ENCODE data around the gene ANKS6.

ANKS6 gene

DNA sequence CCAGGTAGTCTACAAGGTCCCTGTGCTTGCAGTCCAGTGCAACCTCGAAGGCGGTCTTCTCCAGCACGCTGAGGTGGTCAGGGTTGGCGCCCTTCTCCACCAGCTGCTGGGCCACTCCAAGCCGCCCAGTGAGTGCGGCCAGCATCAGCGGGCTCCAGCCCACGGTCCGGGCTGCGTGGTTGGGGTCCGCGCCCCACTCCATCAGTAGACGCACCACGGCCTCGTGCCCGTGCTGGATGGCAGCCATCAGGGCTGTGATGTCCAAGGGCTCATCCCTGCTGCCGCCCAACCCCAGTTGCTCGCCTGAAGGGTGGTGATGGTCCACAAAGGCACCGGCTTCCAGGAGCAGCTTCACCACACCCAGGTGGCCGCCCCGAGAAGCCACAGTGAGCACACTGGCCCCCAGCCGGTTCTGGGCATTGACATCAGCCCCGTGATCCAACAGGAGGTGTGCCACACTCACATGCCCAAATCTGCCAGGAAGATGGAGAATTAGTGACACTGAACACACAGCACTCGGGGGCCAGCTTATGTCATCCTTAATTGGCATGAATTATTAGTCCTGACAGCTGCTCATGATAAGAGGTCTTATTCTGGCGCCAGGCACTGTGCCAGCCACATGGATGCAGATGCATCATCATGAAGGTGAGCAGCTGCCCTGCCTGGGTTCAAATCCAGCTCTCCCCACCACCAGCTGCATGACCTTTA is 6.1 kb downstream of the ANKS6 start:
- DNase-seq: no peak

DNA sequence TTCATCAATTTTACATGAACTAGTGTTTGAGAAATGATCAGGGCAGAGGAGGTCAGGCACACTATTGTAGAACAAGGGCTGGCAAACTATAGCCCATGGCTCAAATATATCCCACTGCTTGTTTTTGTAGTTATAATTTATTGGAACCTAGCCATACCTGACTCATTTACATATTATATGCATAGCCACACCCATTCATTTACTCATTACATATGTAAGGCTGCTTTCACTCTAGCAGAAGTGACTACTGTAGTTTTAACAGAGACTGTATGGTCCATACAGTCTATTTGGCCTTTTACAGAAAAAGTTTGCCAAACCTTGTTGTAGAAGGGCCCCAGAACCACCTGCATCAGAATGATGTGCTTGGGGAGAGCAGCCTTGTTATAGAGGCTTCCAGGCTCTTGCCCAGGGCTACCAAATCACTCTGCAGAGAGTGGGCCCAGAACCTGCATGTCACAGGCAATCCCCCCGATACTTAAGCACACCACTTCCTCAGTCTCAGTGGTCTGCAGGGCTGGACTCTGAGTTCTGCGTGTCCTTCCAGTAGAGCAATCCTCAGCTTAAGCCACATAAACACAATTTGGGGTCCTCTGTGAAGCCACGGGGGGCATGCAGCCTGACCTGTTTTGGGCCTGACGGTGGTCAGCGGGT is 6.7 kb downstream of the ANKS6 start:
- DNase-seq: no peak

DNA sequence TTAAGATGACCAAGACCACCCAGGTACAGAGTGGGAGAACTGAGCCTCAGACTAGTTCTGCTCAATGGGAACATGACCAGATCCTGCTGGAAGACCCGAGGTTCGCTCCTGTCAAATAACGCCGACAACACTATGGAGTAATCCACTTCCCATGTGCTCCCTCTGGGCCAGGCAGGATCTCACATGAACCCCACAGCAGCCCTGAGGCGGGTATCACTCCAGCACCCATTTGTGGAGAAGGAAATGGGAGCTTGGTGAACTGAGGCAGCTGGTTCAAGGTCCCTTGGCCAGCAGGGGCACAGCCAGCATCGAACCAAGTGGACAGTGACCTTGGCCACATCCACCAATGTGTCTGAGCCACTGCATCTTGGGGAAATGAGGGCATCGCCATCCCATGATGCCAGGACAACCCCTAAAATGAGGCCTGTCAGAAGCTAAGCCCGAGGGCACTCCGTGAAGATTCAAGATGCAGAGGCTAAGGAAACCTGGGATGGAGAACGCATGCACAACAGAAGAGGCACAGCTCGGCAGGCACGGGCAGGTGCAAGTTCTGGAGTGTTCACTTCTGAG is 8.5 kb downstream of the ANKS6 start:
- DNase-seq: no peak

- no peak for DNase-seq
Observed at GRCh38 chr9:98786750-98787510, 9.4 kb downstream of the ANKS6 start.

- DNase-seq: no peak
Observed at GRCh38 chr9:98784831-98785806, 11.2 kb downstream of the ANKS6 start.

- DNase-seq: no peak
Observed at GRCh38 chr9:98783518-98784226, 12.7 kb downstream of the ANKS6 start.

GRCh38 chr9:98781588-98782383 is 14.6 kb downstream of the ANKS6 start:
- no peak for DNase-seq

DNA sequence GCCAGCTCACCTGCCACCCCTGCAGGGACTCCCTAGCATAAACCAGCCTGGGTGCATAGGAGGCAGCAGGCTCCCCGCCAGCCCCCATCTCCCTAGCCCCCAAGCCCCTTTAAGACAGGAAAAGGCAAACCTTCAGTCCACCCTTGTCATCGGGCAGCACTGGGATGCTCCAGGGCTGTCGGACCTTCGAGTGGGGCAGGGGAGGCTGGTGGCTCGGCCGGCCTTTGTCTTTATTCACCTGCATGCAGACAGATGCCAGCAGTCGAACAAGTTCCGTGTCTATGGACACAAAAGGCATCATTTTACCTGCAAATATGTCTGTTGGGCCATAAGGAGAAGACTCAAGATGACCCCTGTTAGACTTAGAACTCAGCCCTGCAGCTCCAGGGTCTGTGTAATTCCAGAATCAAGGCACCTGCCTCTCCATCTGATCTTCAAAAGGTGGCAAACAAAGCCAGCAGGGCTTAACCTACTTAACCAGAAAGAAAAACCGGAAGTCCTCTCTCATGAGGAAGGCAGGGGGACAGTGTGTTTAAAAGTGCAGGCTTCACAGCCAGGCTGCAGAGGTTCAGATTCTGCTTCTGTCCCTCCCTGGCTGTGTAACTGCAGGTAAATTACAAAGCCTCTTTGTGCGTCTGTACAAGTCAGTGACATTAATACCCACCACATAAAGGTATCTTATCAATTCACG is 16.2 kb downstream of the ANKS6 start:
- no peak for DNase-seq

- no peak for DNase-seq
Observed at GRCh38 chr9:98778711-98779530, 17.4 kb downstream of the ANKS6 start.

GRCh38 chr9:98778251-98778650 is 18.1 kb downstream of the ANKS6 start:
- no peak for DNase-seq

DNA sequence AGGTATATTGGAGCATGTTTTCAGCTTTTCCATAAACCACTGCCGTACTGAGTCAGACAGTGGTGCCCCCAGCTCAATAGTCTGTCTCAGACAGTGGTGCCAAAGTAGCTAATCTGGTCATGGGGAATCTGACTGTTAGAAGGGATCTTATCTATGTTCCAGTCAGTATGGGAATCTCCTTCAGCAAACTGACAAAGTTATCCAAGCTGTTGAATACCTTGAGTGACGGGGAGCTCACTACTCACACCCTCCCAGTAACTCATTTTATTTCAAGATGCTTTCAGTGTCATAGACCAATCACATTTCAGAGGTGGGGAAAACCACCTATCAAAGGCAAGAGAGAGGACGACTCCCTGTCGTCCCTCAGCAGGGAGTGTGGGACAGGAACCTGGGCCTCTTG is 18.7 kb downstream of the ANKS6 start:
- no peak for DNase-seq

DNA sequence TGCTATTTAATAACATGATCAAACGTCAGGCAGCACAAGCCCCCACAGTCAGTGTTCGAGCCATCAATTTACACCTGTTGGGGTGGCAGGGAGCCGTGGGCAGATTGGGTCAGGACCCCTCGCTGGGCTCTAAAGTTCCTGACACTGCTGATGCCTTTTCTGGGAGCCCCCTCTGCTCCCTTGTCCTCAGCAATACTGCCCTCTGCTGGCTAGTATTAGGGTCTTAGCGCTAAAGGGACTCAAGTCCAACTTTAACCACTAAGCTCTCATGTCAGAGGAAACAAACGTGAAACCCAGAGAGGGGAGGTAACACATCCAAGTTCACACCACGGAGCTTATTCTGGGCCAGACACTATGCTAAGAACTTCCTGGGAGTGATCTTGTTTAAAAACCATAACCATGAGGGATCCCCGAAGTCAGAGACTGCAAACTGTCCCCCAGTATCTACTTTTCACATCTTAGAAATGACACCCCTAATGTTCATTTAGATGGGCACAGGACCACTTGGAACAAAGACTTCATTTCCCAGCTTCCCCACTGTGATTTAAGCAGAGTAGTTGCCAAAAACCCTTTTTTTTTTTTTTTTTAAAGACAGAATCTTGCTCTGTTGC is 20.4 kb downstream of the ANKS6 start:
- peak; percentile 32 to 37 for DNase-seq

DNA sequence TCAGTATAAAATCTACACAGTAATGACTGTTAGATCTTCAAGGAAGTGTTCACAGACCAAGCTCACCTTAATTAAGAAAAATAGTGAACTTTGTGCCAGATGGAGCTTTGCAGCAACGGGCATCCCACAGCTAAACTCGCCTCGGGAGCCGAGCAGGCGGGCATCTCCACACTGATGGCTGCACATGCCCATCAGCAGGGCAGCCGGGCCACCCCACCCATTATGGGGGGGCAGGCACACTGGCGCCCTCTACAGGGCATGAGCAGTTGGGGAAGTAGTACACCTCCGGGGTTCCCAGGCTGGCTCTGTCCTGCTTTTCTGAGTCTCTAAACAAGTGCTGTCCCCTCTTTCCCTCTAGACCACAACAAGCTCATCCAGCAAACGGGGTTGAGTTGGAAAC is 21.6 kb downstream of the ANKS6 start:
- DNase-seq: peak in 1 of 2 experiments; percentile 7

DNA sequence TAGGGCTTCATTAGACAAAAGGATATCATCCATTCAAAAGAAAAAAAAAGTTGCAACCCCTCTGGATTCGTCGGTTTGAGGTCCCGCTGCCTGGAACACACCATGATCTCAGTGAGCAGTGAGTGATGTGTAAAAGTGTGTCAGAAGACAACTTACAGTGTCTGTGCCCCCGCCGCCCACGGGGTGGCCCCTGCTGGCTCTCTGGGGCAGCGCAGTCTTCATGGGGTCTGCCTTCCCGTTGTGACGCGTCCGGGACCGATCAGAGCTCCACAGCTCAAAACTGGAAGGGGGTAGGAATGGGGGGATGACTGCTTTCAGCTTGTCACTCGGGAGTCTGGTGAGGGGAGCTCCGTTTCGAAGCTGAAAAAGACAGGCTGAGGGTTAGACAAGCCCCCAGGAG is 22.6 kb downstream of the ANKS6 start:
- DNase-seq: no peak

DNA sequence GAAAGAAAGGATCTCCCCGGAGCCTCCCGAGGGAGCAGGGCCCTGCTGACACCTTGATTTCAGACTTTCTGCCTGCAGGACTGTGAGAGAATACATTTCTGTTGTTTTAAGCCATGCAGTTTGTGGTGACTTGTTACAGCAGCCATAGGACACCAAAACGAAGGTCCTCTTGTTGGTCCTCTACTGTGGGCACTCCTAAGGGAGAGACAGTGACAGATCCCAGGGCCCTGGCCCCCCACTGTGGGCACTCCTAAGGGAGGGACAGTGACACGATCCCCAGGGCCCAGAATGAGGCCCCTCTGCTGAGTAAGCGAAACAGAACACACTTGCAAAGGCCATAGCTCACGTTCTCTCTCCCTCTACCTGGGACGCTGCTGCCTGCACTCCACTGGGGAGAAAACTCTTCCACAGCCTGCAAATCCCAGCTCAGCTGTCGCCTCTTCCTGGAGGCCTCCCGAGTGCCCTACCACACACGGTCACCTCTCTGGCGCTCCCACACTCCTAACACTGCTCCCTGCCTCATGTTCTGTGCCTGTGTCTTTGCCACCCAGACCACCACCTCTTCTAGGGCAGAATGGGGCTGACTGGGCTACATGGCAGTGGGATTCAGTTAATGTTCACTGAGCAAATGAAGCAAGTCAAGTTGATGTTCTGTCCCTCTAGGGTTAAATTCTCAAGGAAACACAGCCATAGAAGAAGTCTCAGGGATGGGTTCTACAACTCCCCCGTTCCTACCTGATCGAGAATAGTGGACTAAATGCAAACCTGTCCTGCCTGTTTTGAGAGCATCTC is 23.8 kb downstream of the ANKS6 start:
- DNase-seq: no peak

DNA sequence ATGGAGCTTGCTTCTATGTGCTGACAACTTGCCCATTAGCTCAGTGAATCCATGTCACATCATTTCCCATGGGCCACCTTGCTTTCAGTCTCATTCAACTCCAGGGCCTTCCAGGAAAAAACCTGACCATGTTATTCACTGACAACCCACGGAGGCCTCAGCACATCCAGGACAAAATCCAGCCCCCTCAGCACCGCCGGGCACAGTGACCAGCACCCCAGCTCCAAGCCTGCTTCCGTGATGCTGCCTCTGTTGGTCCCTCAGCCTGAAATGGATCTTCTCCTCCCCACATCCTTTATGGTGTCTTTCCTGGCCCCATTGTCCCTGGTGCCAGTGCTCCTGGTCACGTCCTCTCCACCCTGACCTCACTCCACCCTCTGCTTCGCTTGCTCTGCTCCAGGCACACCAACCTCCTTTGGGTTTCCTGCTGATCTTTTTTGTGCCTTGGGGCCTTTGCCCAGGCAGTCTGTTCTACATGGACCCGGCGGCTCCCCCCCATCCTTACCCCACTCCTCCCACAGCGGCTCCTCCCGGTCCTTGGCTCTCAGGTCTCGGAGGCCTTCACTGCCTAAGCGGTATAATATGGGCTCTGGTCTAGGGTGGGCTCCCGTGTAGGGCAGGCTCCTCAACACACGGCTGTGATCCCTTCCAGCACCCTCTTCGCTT is 25.0 kb downstream of the ANKS6 start:
- no peak for DNase-seq

DNA sequence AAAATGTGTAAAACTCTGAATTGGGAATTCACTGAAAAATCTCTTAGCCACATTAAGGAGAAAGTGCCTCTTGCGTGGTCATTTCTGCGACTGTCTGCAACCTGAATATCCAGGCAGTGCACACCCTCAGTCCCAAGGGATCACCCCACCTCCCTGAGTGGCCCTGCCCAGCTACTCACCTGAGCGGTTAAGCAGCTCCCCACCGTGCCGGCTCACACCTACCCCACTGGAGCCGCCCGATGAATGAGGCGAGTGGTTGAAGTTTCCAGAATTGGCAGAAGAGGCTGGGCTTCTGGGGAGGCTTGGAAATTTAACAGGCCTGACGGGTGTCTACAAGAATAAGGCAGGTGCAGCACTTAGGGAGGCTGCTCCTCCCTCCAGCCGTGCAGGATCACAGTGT is 25.6 kb downstream of the ANKS6 start:
- no peak for DNase-seq
